ENCODE data around the gene LRP1B. TPM values are rescaled to one million over a fixed set of nuclear protein-coding genes. Genes with fewer than 3 reads are reported as not detected.

Gene LRP1B
- total RNA-seq, 1 experiment from 2014 or later, result 0.52 TPM

GRCh38 chr2:142040556-142040955 lies 90.3 kb downstream of the LRP1B start (continued):
- TF ChIP-seq, protein P1, sequence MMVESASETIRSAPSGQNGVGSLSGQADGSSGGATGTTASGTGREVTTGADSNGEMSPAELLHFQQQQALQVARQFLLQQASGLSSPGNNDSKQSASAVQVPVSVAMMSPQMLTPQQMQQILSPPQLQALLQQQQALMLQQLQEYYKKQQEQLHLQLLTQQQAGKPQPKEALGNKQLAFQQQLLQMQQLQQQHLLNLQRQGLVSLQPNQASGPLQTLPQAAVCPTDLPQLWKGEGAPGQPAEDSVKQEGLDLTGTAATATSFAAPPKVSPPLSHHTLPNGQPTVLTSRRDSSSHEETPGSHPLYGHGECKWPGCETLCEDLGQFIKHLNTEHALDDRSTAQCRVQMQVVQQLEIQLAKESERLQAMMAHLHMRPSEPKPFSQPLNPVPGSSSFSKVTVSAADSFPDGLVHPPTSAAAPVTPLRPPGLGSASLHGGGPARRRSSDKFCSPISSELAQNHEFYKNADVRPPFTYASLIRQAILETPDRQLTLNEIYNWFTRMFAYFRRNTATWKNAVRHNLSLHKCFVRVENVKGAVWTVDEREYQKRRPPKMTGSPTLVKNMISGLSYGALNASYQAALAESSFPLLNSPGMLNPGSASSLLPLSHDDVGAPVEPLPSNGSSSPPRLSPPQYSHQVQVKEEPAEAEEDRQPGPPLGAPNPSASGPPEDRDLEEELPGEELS (CRISPR knock-in tag; IDR thresholded peaks at IDR 0.05), result no peak
- no peak for TF ChIP-seq JAZF1 (CRISPR knock-in tag; IDR thresholded peaks at IDR 0.05)
- TF ChIP-seq FOXK1 (CRISPR knock-in tag; IDR thresholded peaks at IDR 0.05), result no peak
- no peak for TF ChIP-seq ZNF121 (CRISPR knock-in tag; IDR thresholded peaks at IDR 0.05)
- TF ChIP-seq ZNF232 (CRISPR knock-in tag; IDR thresholded peaks at IDR 0.05), result no peak
- TF ChIP-seq, protein P2, sequence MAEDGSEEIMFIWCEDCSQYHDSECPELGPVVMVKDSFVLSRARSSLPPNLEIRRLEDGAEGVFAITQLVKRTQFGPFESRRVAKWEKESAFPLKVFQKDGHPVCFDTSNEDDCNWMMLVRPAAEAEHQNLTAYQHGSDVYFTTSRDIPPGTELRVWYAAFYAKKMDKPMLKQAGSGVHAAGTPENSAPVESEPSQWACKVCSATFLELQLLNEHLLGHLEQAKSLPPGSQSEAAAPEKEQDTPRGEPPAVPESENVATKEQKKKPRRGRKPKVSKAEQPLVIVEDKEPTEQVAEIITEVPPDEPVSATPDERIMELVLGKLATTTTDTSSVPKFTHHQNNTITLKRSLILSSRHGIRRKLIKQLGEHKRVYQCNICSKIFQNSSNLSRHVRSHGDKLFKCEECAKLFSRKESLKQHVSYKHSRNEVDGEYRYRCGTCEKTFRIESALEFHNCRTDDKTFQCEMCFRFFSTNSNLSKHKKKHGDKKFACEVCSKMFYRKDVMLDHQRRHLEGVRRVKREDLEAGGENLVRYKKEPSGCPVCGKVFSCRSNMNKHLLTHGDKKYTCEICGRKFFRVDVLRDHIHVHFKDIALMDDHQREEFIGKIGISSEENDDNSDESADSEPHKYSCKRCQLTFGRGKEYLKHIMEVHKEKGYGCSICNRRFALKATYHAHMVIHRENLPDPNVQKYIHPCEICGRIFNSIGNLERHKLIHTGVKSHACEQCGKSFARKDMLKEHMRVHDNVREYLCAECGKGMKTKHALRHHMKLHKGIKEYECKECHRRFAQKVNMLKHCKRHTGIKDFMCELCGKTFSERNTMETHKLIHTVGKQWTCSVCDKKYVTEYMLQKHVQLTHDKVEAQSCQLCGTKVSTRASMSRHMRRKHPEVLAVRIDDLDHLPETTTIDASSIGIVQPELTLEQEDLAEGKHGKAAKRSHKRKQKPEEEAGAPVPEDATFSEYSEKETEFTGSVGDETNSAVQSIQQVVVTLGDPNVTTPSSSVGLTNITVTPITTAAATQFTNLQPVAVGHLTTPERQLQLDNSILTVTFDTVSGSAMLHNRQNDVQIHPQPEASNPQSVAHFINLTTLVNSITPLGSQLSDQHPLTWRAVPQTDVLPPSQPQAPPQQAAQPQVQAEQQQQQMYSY (CRISPR knock-in tag; IDR thresholded peaks at IDR 0.05), result no peak

DNA sequence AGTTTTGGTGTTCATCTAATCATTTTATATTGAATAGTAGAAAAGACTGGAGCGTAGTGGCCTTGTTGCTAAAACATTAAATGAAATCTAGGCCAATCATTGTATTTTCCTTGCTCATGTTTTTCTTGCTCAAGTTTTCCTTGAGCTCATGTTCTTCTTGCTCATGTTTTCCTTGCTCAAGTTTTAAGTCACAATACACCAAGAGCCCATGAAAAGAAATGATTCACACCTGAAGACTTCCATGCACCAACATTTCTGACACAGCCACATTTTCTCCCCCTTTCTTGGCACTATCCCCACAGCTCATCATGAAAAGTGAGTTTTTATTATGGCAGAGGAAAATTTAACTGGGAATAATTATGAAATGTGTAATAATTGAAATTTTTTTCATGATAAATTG lies 92.0 kb downstream of the LRP1B start:
- DNase-seq (ENCODE audit: low spot score), result no peak
- H3K36me3 Mint-ChIP-seq, result no peaks in the 10 kb centered on the region
- peaks cover 31% of the 10 kb centered on the region for H3K4me1 Mint-ChIP-seq
- CTCF ChIA-PET, result interaction anchor here (1.6 kb wide), 1 partner anchor 102 kb away, joined by 4 read pairs; no protein-coding TSS in a partner anchor
- H3K27ac Mint-ChIP-seq, result no peak overlapping the region; the same call in 1 of the 2 replicates
- POLR2A ChIA-PET, result no interaction called here
- 0 out of 2 replicates have a peak, but pooled peaks cover 5% of the 10 kb centered on the region for H3K9me3 Mint-ChIP-seq
- no peaks in the 10 kb centered on the region for H3K27me3 Mint-ChIP-seq (ENCODE audit: low read depth)
- H3K4me3 Mint-ChIP-seq, result no peak overlapping the region
- no peak for ATAC-seq
- TF ChIP-seq GABPB1 (CRISPR knock-in tag; IDR thresholded peaks at IDR 0.05), result no peak
- no peak for TF ChIP-seq RORB (CRISPR knock-in tag; IDR thresholded peaks at IDR 0.05)
- TF ChIP-seq USF1 (CRISPR knock-in tag; IDR thresholded peaks at IDR 0.05), result no peak
- no peak for TF ChIP-seq OVOL2 (CRISPR knock-in tag; IDR thresholded peaks at IDR 0.05; ENCODE audit: borderline replicate concordance)
- TF ChIP-seq, protein P3, sequence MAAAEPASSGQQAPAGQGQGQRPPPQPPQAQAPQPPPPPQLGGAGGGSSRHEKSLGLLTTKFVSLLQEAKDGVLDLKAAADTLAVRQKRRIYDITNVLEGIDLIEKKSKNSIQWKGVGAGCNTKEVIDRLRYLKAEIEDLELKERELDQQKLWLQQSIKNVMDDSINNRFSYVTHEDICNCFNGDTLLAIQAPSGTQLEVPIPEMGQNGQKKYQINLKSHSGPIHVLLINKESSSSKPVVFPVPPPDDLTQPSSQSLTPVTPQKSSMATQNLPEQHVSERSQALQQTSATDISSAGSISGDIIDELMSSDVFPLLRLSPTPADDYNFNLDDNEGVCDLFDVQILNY (CRISPR knock-in tag; IDR thresholded peaks at IDR 0.05), result no peak
- TF ChIP-seq ZNF425 (CRISPR knock-in tag; conservative IDR thresholded peaks at IDR 0.05), result no peak
- TF ChIP-seq IRF2 (CRISPR knock-in tag; IDR thresholded peaks at IDR 0.05; ENCODE audit: borderline replicate concordance, low read depth), result no peak
- no peak for TF ChIP-seq JUN (CRISPR knock-in tag; IDR thresholded peaks at IDR 0.05)
- TF ChIP-seq MYBL2 (CRISPR knock-in tag; IDR thresholded peaks at IDR 0.05), result no peak
- TF ChIP-seq FOXK1 (CRISPR knock-in tag; IDR thresholded peaks at IDR 0.05), result no peak
- TF ChIP-seq, protein P4, sequence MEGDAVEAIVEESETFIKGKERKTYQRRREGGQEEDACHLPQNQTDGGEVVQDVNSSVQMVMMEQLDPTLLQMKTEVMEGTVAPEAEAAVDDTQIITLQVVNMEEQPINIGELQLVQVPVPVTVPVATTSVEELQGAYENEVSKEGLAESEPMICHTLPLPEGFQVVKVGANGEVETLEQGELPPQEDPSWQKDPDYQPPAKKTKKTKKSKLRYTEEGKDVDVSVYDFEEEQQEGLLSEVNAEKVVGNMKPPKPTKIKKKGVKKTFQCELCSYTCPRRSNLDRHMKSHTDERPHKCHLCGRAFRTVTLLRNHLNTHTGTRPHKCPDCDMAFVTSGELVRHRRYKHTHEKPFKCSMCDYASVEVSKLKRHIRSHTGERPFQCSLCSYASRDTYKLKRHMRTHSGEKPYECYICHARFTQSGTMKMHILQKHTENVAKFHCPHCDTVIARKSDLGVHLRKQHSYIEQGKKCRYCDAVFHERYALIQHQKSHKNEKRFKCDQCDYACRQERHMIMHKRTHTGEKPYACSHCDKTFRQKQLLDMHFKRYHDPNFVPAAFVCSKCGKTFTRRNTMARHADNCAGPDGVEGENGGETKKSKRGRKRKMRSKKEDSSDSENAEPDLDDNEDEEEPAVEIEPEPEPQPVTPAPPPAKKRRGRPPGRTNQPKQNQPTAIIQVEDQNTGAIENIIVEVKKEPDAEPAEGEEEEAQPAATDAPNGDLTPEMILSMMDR (IDR thresholded peaks at IDR 0.05), result no peak
- TF ChIP-seq TCF7 (CRISPR knock-in tag; IDR thresholded peaks at IDR 0.05; ENCODE audit: low read depth), result no peak
- no peak for TF ChIP-seq CREB1 (CRISPR knock-in tag; IDR thresholded peaks at IDR 0.05)
- TF ChIP-seq, protein P5, sequence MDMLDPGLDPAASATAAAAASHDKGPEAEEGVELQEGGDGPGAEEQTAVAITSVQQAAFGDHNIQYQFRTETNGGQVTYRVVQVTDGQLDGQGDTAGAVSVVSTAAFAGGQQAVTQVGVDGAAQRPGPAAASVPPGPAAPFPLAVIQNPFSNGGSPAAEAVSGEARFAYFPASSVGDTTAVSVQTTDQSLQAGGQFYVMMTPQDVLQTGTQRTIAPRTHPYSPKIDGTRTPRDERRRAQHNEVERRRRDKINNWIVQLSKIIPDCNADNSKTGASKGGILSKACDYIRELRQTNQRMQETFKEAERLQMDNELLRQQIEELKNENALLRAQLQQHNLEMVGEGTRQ (CRISPR knock-in tag; IDR thresholded peaks at IDR 0.05), result no peak
- no peak for TF ChIP-seq STAT6 (CRISPR knock-in tag; conservative IDR thresholded peaks at IDR 0.05; ENCODE audit: low read depth)
- no peak for TF ChIP-seq ZNF317 (CRISPR knock-in tag; IDR thresholded peaks at IDR 0.05; ENCODE audit: borderline replicate concordance, low read depth)

Data from WTC11 (cell line).